GM21390 (cell line): Measurements from ENCODE around the gene SGK1.
A peak's percentile ranks its signal among the peaks of the same experiment; 100 is the strongest.
"Not testable (repeated sequence)": the region's sequence is repeated elsewhere in the genome, so short reads cannot be mapped to it uniquely, and the experiment has no call there.

Experiments
- ATAC-seq: cut with Tn5 transposase; IDR thresholded peaks from one replicate; pipeline ENCODE4 v1.9.1; 2021; ENCODE audit not compliant: unreplicated experiment

SGK1 gene

GRCh38 chr6:134255280-134255679, 62.6 kb downstream of the SGK1 start:
- ATAC-seq, result not testable (repeated sequence)

DNA sequence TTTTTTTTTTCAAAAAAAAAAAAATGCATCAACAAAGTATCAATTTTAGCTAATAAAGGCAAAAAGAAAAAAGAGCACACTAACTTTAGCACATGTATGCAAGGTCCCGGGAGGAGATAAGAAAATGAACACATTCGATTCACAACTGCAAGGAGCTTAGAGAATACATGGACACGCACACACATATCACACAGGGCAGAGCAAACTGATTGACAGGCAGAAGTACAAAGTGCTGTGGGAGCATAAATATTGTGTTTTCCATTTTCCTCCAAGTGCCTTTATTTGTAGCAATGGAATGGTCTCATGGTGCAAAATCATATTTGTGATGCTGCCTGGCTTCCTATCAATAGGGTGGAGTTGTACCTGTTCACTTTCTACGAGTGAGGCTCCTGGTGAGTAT, 63.8 kb downstream of the SGK1 start:
- no peak for ATAC-seq

DNA sequence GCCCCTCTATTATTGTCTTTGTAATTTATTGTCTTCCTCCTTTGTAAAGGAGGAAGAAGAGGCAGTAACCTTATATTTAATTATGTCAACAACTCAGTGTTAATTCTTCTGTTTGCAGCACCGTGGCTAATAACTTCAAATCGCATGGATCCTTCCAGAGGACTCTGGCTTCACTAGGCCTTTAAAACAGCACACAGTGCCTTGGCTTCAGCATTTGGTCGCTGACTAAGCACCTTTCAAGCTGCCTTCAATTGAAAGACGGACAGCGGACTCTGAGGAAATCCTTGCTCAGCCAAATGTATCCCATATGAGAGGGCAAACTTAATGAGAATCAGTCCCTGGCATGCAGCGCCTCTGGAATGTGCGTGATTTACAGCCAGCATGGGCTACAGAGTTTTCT, 64.2 kb downstream of the SGK1 start:
- no peak for ATAC-seq

DNA sequence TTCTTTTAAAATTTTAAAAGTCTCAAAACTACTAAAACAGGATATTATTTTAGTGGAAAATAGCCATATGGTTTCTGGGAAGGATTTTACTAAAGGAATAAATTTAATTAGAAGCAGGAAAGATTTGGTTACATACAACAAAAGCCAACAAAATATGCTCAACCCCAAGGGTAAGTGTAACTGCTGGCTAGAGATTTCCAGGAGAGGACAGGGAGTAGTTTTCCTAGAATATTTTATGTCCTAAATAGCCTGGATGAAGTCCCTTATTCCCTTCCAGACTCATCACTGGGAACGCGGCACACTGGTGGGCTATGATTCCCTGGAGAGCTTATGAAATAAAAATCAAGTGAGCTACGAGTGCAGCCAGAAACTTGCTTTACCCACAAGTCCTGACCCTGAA, 66.6 kb downstream of the SGK1 start:
- ATAC-seq, result no peak

- no peak for ATAC-seq
These were observed 67.1 kb downstream of the SGK1 start for GRCh38 chr6:134250776-134251175.

- ATAC-seq, result no peak
These were observed 67.9 kb downstream of the SGK1 start for GRCh38 chr6:134249759-134250602.

GRCh38 chr6:134249239-134249758, 68.6 kb downstream of the SGK1 start:
- no peak for ATAC-seq

- no peak for ATAC-seq
These were observed 69.9 kb downstream of the SGK1 start for GRCh38 chr6:134247844-134248580.

- peak; percentile 95 for ATAC-seq
These were observed 70.6 kb downstream of the SGK1 start for GRCh38 chr6:134247231-134247833.

- ATAC-seq, result no peak
These were observed 72.2 kb downstream of the SGK1 start for GRCh38 chr6:134245706-134246105.

DNA sequence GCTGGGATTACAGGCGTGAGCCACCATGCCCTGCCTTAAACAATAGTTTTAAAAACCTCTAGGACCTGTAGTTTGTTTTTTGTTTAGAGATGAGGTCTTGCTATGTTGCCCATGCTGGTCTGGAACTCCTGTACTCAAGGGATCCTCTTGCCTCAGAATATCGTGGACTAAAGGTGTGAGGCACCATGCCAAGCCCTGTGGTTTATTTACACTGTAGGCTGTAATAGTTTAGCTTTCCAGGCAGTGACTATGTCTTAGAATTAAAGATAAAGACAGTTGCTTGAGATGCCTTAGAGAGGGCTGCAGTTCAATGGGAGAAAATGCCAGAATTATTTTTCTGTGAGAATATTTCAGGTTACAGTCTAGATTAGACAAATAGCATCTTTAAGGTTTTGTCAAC, 72.9 kb downstream of the SGK1 start:
- ATAC-seq, result no peak

GRCh38 chr6:134240665-134241431, 77.1 kb downstream of the SGK1 start:
- no peak for ATAC-seq

- no peak for ATAC-seq
These were observed 78.7 kb downstream of the SGK1 start for GRCh38 chr6:134238960-134239795.

GRCh38 chr6:134238006-134238405, 79.9 kb downstream of the SGK1 start:
- no peak for ATAC-seq

- peak; percentile 94 for ATAC-seq
These were observed 81.8 kb downstream of the SGK1 start for GRCh38 chr6:134235937-134236751.

DNA sequence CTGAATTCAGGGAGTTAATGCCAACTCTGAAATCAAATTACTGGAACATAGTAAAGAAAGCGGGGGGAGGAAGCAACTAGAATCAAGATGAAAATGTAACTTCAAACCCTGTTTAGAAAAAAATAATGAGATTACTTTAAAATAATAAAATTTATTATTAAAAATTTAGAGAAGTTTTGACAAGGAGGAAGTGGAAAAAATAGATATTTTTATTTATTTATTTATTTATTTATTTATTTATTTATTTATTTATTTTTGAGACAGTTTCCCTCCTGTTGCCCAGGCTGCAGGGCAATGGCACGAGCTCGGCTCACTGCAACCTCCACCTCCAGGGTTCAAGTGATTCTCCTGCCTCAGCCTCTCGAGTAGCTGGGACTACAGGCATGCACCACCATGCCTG, 82.6 kb downstream of the SGK1 start:
- not testable (repeated sequence) for ATAC-seq

DNA sequence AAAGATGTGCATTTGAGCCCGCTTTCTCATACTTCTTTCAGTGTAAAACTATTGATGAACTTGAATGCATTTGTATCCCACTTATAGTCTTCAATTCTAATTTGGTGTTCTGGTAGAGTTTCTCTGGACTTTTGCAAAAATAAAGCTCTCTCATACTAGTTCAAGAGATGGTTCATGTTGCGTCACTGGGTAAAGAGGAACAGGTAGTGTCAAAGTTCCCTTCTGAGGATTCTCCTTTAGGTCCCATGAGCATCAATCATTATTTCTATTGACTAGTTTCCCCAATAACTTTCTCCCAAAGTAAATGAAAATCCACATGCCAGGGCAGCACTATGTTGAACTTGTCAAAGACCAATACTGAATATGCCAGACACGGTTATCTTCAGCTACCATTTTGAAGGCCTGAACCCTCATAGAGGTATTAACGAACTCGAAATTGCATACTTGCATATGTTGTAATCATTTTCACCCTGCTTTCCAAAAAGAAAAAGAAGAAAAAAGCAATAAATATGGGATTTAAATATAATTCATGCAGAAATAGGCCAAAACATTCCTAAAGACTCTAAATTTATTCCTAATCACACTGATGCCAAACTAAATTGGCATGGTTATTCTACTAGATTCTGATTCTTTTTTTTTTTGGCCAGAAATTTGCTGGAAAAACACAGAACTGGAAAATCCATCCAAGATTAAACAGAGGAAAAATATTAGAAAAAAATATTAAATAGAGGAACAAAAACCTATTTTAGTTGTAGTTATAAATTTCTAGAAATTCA, 84.5 kb downstream of the SGK1 start:
- no peak for ATAC-seq

DNA sequence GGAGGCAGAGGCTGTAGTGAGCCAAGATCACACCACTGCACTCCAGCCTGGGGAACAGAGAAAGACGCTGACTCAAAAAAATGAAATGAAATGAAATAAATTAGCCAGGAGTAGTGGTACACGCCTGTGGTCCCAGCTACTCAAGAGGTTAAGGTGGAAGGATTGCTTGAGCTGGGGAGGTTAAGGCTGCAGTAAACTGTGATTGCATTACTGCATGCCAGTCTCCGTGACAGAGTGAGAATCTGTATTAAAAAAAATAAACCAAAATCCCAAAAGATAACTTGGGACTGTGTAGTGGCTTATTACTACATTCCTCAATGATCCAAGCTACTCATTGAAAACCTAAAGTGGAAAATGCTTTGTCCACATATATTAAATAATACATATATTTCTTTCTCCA, 87.0 kb downstream of the SGK1 start:
- ATAC-seq, result no peak
